ENCODE results near the gene ETFA.

DNA sequence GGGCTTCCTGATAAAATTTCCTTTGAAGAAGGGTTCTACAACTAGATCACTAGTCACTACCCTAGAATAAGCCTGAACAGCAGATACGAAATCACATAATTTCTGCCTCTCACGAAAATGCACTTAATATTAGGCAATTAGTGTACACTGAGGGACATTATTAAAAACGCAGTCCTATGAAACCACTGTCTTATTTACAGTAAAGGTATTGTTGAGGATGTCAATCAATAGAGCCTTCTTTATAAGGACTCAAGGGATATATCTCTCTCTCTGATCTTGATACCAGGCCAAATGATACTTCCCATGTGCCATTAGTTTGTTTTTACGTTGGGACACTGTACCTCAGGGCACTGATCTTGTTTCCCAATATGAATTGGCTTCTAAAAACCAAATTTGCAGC is 59.6 kb downstream of the ETFA start:
- TF ChIP-seq, protein P1, sequence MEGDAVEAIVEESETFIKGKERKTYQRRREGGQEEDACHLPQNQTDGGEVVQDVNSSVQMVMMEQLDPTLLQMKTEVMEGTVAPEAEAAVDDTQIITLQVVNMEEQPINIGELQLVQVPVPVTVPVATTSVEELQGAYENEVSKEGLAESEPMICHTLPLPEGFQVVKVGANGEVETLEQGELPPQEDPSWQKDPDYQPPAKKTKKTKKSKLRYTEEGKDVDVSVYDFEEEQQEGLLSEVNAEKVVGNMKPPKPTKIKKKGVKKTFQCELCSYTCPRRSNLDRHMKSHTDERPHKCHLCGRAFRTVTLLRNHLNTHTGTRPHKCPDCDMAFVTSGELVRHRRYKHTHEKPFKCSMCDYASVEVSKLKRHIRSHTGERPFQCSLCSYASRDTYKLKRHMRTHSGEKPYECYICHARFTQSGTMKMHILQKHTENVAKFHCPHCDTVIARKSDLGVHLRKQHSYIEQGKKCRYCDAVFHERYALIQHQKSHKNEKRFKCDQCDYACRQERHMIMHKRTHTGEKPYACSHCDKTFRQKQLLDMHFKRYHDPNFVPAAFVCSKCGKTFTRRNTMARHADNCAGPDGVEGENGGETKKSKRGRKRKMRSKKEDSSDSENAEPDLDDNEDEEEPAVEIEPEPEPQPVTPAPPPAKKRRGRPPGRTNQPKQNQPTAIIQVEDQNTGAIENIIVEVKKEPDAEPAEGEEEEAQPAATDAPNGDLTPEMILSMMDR (IDR thresholded peaks at IDR 0.05; ENCODE audit: control extremely low read depth in 1 of 3, insufficient read depth in 1 of 3, low read depth in 1 of 3, low read length in 3 of 3): no peak
- TF ChIP-seq PHF8 (conservative IDR thresholded peaks at IDR 0.05; ENCODE audit: low read depth, low read length) (no peak), RAD21 (IDR thresholded peaks at IDR 0.05 in 1 of 2, conservative IDR thresholded peaks at IDR 0.05 in 1 of 2; ENCODE audit: low read depth in 2 of 2, low read length in 2 of 2) (no peak)

Measured in H1 (cell line).